ENCODE data around the gene HSF2.
A peak's percentile ranks its signal among the peaks of the same experiment; 100 is the strongest.
"Not testable (repeated sequence)": the region's sequence is repeated elsewhere in the genome, so short reads cannot be mapped to it uniquely, and the experiment has no call there.

HSF2 gene

GRCh38 chr6:122458087-122458486 lies 58.6 kb downstream of the HSF2 start:
- DNase-seq = no peak

- no peak for DNase-seq
These were observed 59.8 kb downstream of the HSF2 start for GRCh38 chr6:122459240-122459639.

- not testable (repeated sequence) for DNase-seq
These were observed 60.5 kb downstream of the HSF2 start for GRCh38 chr6:122459865-122460416.

DNA sequence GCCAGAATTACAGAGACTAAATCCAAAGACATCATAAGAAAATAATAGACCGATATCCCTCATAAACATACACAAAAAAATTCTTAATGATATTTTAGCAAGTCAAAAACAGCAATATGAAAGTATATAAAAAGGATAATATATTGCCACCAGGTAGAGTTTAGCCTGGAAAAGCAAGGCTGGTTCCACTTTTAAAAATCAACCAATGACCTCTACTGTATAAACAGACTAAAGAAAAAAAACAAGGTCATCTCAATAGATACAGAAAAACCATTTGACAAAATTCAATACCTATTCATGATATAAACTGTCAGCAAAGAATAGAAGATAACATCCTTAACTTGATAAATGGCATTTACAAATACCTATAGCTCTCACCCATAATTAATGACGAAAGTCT lies 62.4 kb downstream of the HSF2 start:
- no peak for DNase-seq

- DNase-seq = peak; percentile 89
These were observed 71.9 kb downstream of the HSF2 start, which contains the start of gene SERINC1 for GRCh38 chr6:122471107-122472021. Gene SERINC1, minus strand, starts transcription at chr6:122471807. Its CDS starts 70 bp downstream, at chr6:122471737.

DNA sequence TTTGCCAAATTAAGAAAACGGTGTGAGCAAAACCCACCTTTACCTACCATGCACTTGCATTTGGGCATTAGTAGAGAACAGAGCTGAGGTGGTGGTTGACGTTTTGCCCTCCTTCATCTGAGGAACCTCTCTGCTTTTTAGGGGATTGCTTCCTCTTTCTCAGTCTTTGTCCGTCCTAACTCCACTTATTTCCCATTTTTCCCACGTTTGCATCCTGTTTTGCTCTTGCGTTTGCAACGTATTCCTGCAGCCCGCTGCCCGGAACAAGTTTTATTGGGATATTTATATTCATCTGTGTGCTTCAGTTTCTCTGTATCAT lies 72.5 kb downstream of the HSF2 start:
- DNase-seq = no peak

- DNase-seq = no peak
These were observed 76.7 kb downstream of the HSF2 start for GRCh38 chr6:122476131-122476530.

DNA sequence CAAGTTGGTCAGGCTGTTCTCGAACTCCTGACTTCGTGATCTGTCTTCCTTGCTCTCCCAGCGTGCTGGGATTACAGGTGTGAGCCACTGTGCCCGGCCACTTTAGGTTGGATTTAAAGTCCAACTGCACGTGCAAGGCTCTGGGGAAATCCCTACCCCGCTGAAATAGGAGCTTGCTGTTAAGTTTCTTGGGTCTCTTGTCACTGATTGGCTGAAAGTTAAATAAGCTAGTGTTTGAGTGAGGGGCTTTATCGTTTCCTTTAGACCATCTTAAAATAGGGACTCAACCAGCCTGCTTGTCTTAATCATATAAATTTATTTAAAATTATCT lies 83.3 kb downstream of the HSF2 start:
- DNase-seq = no peak
